Measurements from ENCODE around the gene GRK1. TPM values are rescaled to one million over a fixed set of nuclear protein-coding genes. Genes with fewer than 3 reads are reported as not detected.
"Not testable (repeated sequence)": the region's sequence is repeated elsewhere in the genome, so short reads cannot be mapped to it uniquely, and the experiment has no call there.

The GRK1 gene
- total RNA-seq, 1 donor from 2014 or later, result 0.06 TPM

GRCh38 chr13:113672002-113672651, 5.1 kb downstream of the GRK1 start:
- no peak overlapping the region for H3K4me3 ChIP-seq (ENCODE audit: low read depth, low read length)
- TF ChIP-seq CTCF (conservative IDR thresholded peaks at IDR 0.05; ENCODE audit: low read depth, low read length), result no peak
- no peak for DNase-seq (ENCODE audit: low read depth)

- no peak overlapping the region for H3K4me3 ChIP-seq (ENCODE audit: low read depth, low read length)
- TF ChIP-seq CTCF (conservative IDR thresholded peaks at IDR 0.05; ENCODE audit: low read depth, low read length), result no peak
- DNase-seq (ENCODE audit: low read depth), result no peak
These were observed 55.9 kb downstream of the GRK1 start for GRCh38 chr13:113722921-113723320.

- H3K4me3 ChIP-seq (ENCODE audit: low read depth, low read length), result no peak overlapping the region
- no peak for DNase-seq (ENCODE audit: low read depth)
- no peak for TF ChIP-seq CTCF (conservative IDR thresholded peaks at IDR 0.05; ENCODE audit: low read depth, low read length)
These were observed 56.5 kb downstream of the GRK1 start for GRCh38 chr13:113723410-113724015.

- no peak for TF ChIP-seq CTCF (conservative IDR thresholded peaks at IDR 0.05; ENCODE audit: low read depth, low read length)
- H3K4me3 ChIP-seq (ENCODE audit: low read depth, low read length), result peak overlapping the region; percentile 56
These were observed 57.2 kb downstream of the GRK1 start for GRCh38 chr13:113724016-113724758.

GRCh38 chr13:113724780-113725315, 57.8 kb downstream of the GRK1 start:
- no peak for DNase-seq (ENCODE audit: low read depth)
- TF ChIP-seq CTCF (conservative IDR thresholded peaks at IDR 0.05; ENCODE audit: low read depth, low read length), result peak; percentile 79
- peak overlapping the region; percentile 56 for H3K4me3 ChIP-seq (ENCODE audit: low read depth, low read length)

More at GRCh38 chr13:113724016-113724758, 57.2 kb downstream of the GRK1 start:
- DNase-seq (ENCODE audit: low read depth), result no peak

GRCh38 chr13:113725329-113726105, 58.5 kb downstream of the GRK1 start:
- not testable (repeated sequence) for DNase-seq (ENCODE audit: low read depth)
- peak overlapping the region; percentile 56 for H3K4me3 ChIP-seq (ENCODE audit: low read depth, low read length)

GRCh38 chr13:113726106-113726821, 59.2 kb downstream of the GRK1 start:
- DNase-seq (ENCODE audit: low read depth), result not testable (repeated sequence)
- H3K4me3 ChIP-seq (ENCODE audit: low read depth, low read length), result peak overlapping the region; percentile 33
